AG04449 (cell line): Measurements from ENCODE around the gene EED.
A peak's percentile ranks its signal among the peaks of the same experiment; 100 is the strongest.

ENCODE experiments used
- CTCF ChIA-PET: fragments of 350-600 bp; formaldehyde crosslinking; extraction: SDS; loops from one replicate; lab custom pipeline; 2021; ENCODE audit warnings: antibody characterized with exemption; lab: Yijun Ruan, JAX
- POLR2A ChIA-PET: fragments of 400-600, 350-600 bp; formaldehyde crosslinking; extraction: SDS; loops from one replicate; lab custom pipeline; 2020; ENCODE audit warnings: antibody characterized with exemption, inconsistent platforms; lab: Yijun Ruan, JAX
- DNase-seq: peaks from one replicate; pipeline ENCODE4 v3.0.0-alpha.2; 2010; ENCODE audit warnings: low read depth, low spot score
- H3K4me3 ChIP-seq: 2 replicates; pipeline ENCODE4 v1.5.1; 2011; ENCODE audit warnings: low read depth, mild to moderate bottlenecking, control low read depth, low read length
- CTCF ChIP-seq: IDR thresholded peaks from one replicate; pipeline ENCODE4 v1.5.1; 2011; ENCODE audit warnings: mild to moderate bottlenecking, moderate library complexity, low read length, control low read depth, inconsistent platforms; ENCODE audit not compliant: insufficient read depth; ENCODE audit errors: missing control alignments

EED gene

DNA sequence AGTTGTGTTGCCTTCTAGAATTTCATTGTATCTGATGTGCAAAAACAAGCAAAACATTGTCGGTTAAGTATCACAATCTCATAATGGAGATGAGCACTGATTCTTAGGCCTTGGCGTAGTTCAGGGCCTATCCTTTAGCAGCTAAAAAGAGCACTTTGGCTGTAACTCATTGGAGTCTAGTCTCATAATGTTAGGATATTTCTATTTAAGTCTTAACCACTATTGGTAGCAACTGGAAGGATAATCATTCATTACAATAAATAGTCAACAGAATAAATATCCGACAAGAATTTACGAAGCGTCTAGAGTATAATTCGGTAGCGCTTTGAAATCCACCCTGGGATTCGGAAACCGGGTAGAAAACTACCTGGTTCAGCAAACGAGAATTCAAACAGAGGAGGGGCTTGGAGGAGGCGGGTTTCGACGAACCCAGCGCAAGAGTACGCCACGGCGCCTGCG is 461 bp upstream of the EED start:
- H3K4me3 ChIP-seq: peak overlapping the region; percentile 85
- ChIA-PET POLR2A (interaction anchor here (1.2 to 1.5 kb wide), 3 partner anchors 176 to 289 kb away, joined by 3 to 5 read pairs (median 4); no protein-coding TSS in a partner anchor), CTCF (no interaction called here)
- no peak for TF ChIP-seq CTCF
- DNase-seq: no peak

DNA sequence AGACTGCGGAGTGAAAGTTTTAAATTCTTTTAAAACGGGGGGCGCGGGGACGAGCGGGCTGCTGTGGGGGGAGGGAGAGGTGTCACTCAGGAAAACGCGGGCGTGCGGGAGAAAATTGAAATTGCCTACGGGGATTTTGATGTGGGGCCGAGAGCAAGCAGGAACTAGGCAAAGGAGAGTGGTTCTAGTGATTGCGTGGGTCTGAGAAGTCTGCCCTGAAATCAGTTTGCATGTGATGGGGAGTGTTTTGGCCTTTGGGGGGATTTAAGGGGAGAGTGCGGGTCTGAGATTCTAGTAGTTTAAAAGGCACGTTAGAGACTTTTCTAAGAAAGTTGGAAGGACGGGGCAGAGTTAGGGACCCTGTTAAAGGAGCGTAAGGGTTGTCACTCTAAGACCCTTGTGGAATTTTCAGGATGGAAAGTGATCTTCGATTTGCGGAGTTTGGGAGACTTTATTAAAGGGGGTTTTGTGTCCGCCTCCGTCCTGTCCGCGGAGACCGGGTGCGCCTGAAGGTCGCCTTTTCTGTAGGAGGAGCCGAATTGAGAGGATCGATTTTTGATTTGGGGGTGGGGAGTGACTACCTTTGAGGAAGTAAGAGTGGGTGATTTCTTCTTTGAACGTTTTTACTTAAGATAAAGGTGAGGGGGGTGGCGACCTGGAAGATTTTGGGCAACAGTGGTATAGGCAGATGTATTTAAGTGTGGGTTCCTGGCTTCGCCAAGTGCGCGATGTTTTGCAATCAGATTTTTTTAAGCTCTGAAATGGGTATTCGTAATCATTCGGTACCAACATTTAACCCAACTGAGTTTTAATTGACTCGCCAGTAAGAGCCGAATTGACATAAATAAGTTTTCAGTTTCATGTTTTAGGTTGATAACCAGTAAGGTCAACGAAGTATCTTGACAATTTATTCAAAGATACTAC is 1.1 kb downstream of the EED start:
- DNase-seq: no peak
- no peak for TF ChIP-seq CTCF
- POLR2A ChIA-PET: interaction anchor here (0.6 to 1.5 kb wide), 10 partner anchors 16 to 618 kb away, joined by 3 to 7 read pairs (median 4); no protein-coding TSS in a partner anchor
- CTCF ChIA-PET: interaction anchor here (0.7 to 1.6 kb wide), 6 partner anchors 14 to 391 kb away, joined by 3 to 6 read pairs (median 5); partner anchors contain the start of gene CCDC83
- peak overlapping the region; percentile 85 for H3K4me3 ChIP-seq

DNA sequence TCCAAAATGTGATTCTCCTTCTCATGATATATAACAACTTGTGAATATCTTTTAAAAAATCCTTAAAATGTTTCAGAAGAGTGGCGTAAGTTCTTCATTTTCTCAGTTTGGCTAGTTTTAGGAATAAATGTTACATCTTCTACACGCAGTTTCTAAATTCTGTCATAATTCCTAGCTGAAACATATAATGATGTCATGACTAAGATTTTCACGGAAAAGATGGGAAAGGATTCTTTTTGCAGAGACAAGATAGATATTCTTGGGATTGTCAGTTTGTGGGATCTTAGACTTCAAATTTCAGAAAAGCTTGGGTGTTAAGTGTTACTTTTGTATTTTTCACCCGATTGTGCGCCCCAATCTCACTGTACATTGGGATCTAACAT is 1.7 kb downstream of the EED start:
- H3K4me3 ChIP-seq: peak overlapping the region; percentile 85
- ChIA-PET POLR2A (no interaction called here), CTCF (interaction anchor here (1.3 to 1.6 kb wide), 5 partner anchors 15 to 391 kb away, joined by 3 to 6 read pairs (median 5); partner anchors contain the start of gene CCDC83)
- no peak for TF ChIP-seq CTCF
- no peak for DNase-seq

GRCh38 chr11:86247608-86248007 is 3.1 kb downstream of the EED start:
- DNase-seq: no peak
- ChIA-PET POLR2A (interaction anchor here (0.5 to 0.8 kb wide), 2 partner anchors 16 to 159 kb away, joined by 3 to 4 read pairs; no protein-coding TSS in a partner anchor), CTCF (interaction anchor here (0.7 to 2.8 kb wide), 7 partner anchors 13 to 329 kb away, joined by 3 to 8 read pairs (median 5); no protein-coding TSS in a partner anchor)
- no peak for TF ChIP-seq CTCF
- no peak overlapping the region for H3K4me3 ChIP-seq

DNA sequence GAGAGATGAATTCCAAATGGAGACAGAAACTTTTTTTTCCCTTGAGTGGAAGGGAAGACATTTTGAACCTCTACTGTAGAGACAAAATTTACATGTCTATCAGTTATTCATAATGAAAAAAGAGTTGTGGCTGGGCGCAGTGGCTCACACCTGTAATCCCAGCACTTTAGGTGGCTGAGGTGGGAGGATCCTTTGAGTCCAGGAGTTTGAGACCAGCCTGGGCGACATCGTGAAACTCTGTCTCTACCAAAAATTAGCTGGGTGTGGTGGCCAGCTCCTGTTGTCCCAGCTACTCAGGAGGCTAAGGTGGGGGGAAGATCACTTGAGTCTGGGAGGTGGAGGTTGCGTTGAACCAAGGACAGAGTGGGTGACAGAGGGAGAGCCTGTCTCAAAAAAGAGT is 4.1 kb downstream of the EED start:
- TF ChIP-seq CTCF: no peak
- DNase-seq: no peak
- POLR2A ChIA-PET: no interaction called here
- H3K4me3 ChIP-seq: no peak overlapping the region
- CTCF ChIA-PET: interaction anchor here (1.1 to 2.8 kb wide), 2 partner anchors 12 to 330 kb away, joined by 3 to 8 read pairs; no protein-coding TSS in a partner anchor
